ENCODE results near the gene TNFSF13B. TPM values are rescaled to one million over a fixed set of nuclear protein-coding genes. Genes with fewer than 3 reads are reported as not detected.
"Not testable (repeated sequence)": the region's sequence is repeated elsewhere in the genome, so short reads cannot be mapped to it uniquely, and the experiment has no call there.

TNFSF13B gene
- total RNA-seq, 5 donors from 2014 or later (not counting 1 experiment from before 2014, with no cell fraction given) = 1.8 to 18.3 (median 4.2) TPM

DNA sequence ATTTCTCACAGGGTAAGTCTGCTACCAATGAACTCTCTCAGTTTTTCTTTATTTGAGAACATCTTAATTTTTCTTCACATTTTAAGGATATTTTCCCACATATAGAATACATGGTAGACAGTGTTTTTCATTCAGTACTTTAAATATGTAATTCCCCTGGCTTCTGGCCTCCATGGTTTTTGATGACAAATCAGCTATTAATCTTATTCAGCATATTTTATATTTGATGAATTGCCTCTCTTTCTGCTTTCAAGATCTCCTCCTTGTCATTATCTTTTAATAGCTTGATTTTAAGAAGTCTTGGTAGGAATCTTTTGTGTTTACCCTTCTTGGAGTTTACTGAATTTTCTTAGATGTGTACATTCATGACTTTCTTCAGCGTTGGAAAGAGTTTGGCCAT, 27.6 kb downstream of the TNFSF13B start:
- H3K9me3 ChIP-seq = no peaks in the 10 kb centered on the region
- DNase-seq (no peak), ATAC-seq (replicated peaks in 1 of 4) (no peak)
- no CpG with 5 or more reads among the region's 1 CpG for WGBS (ENCODE audit: insufficient coverage)
- Mint-ChIP-seq H3K27me3 (no peaks in the 10 kb centered on the region), H3K4me1 (no peaks in the 10 kb centered on the region), H3K4me3 (no peak overlapping the region), H3K9me3 (peaks cover 0 to 12% (median 0%) of the 10 kb centered on the region in 3 donors), H3K27ac (no peak overlapping the region), H3K36me3 (peaks cover 31% of the 10 kb centered on the region)
- H3K27ac ChIP-seq (ENCODE audit: low read length) = no peak overlapping the region
- no peaks in the 10 kb centered on the region for H3K36me3 ChIP-seq (ENCODE audit: control insufficient read depth in 2 of 2, extremely low read depth in 1 of 2, insufficient read depth in 1 of 2, low read length in 1 of 2)
- H3K27me3 ChIP-seq (replicated peaks in 1 of 2; ENCODE audit: control insufficient read depth in 2 of 2, extremely low read depth in 1 of 2, insufficient read depth in 2 of 2, low read length in 1 of 2) = no peaks in the 10 kb centered on the region
- ChIA-PET POLR2A (no interaction called here), CTCF (no interaction called here)
- no peaks in the 10 kb centered on the region for H3K4me1 ChIP-seq (ENCODE audit: control insufficient read depth in 1 of 2, extremely low read depth in 1 of 2, insufficient read depth in 2 of 2, low read length in 2 of 2)
- H3K4me3 ChIP-seq (ENCODE audit: control insufficient read depth in 1 of 2, extremely low read depth in 1 of 2, low read length in 1 of 2) = no peak overlapping the region

DNA sequence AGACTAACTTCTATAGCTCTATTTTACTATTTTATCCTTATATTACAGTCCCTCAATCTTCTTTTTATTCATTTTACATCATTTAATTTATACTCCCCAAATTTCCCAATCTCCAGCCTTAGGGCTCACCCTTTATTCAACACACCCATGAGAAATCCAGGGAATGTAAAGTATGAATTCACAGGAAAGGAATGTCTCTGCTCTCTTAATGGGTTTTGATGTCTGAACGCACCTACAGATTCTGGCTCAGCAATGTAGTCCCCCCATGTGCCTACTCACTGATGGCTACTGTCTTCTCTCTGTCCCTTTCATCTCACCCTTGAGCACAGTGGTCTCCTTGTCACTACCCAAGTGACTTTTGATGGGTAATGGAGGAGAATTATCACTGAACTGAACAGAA, 32.8 kb downstream of the TNFSF13B start:
- DNase-seq (no peak), ATAC-seq (replicated peaks in 1 of 4) (no peak)
- no peak overlapping the region for H3K27ac Mint-ChIP-seq
- H3K36me3 Mint-ChIP-seq = peaks cover 35% of the 10 kb centered on the region
- WGBS (ENCODE audit: insufficient coverage) = no CpG with 5 or more reads among the region's 1 CpG
- POLR2A ChIA-PET = interaction anchor here in 1 of 2 donors (0.7 kb wide), 1 partner anchor 614 kb away, joined by 4 read pairs; no protein-coding TSS in a partner anchor
- H3K4me3 Mint-ChIP-seq = no peak overlapping the region
- Histone ChIP-seq H3K4me3 (ENCODE audit: control insufficient read depth in 1 of 2, extremely low read depth in 1 of 2, low read length in 1 of 2) (no peak overlapping the region), H3K36me3 (ENCODE audit: control insufficient read depth in 2 of 2, extremely low read depth in 1 of 2, insufficient read depth in 1 of 2, low read length in 1 of 2) (no peaks in the 10 kb centered on the region), H3K27me3 (replicated peaks in 1 of 2; ENCODE audit: control insufficient read depth in 2 of 2, extremely low read depth in 1 of 2, insufficient read depth in 2 of 2, low read length in 1 of 2) (no peaks in the 10 kb centered on the region), H3K4me1 (ENCODE audit: control insufficient read depth in 1 of 2, extremely low read depth in 1 of 2, insufficient read depth in 2 of 2, low read length in 2 of 2) (peaks cover 0 to 10% of the 10 kb centered on the region in 2 experiments), H3K9me3 (no peaks in the 10 kb centered on the region), H3K27ac (ENCODE audit: low read length) (no peak overlapping the region)
- CTCF ChIA-PET = interaction anchor here in 1 of 2 donors (0.9 kb wide), 1 partner anchor 30 kb away, joined by 3 read pairs; no protein-coding TSS in a partner anchor
- H3K9me3 Mint-ChIP-seq = peaks cover 0 to 10% (median 0%) of the 10 kb centered on the region in 3 donors
- no peaks in the 10 kb centered on the region for H3K27me3 Mint-ChIP-seq
- H3K4me1 Mint-ChIP-seq = peaks cover 14 to 20% (median 17%) of the 10 kb centered on the region in 3 donors

DNA sequence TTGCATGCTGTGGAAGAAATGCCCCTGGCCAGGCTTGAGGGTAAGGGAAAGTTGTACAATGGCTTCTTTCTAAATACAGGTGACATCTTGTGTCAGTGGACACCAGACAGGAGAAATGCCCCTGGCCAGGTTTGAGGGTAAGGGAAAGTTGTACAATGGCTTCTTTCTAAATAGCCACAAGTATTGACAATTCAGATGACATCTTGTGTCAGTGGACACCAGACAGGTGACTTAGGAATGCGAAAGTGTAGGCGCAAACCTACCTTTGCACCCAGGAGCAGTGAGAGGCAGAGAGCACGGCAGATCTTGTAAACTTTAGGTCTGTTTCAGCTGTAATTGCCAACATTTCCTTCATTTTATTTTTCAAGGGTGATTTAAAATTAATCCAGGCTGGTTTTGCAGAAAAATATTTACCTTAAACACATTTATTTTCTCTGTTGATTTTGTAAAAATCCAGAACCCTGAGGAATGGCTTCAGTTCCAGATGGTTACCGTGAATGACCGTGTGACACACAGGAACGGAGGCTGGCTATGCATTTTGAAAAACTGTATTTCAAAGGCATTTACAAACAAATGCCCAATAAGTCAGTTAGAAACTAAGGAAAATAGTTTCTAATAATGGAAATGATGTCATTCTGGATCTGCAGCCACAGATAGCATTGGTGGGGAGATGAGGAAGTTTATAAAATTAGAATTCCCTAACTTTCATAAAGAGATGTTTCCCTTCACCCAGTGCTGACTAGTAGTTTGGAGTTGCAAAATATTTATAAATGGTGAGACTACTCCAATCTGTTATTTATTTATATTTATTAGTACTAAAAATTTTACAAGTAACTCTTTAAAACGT, 34.9 kb downstream of the TNFSF13B start:
- peaks cover 0 to 13% of the 10 kb centered on the region in 2 experiments for H3K4me1 ChIP-seq (ENCODE audit: control insufficient read depth in 1 of 2, extremely low read depth in 1 of 2, insufficient read depth in 2 of 2, low read length in 2 of 2)
- ChIA-PET CTCF (no interaction called here), POLR2A (no interaction called here)
- DNase-seq = no peak
- H3K27me3 ChIP-seq (replicated peaks in 1 of 2; ENCODE audit: control insufficient read depth in 2 of 2, extremely low read depth in 1 of 2, insufficient read depth in 2 of 2, low read length in 1 of 2) = no peaks in the 10 kb centered on the region
- no CpG with 5 or more reads among the region's 7 CpGs for WGBS (ENCODE audit: insufficient coverage)
- ATAC-seq (replicated peaks in 1 of 4) = no peak
- no peak overlapping the region for H3K4me3 ChIP-seq (ENCODE audit: control insufficient read depth in 1 of 2, extremely low read depth in 1 of 2, low read length in 1 of 2)
- H3K36me3 Mint-ChIP-seq = peaks cover 27% of the 10 kb centered on the region
- no peak overlapping the region for H3K4me3 Mint-ChIP-seq
- no peaks in the 10 kb centered on the region for H3K36me3 ChIP-seq (ENCODE audit: control insufficient read depth in 2 of 2, extremely low read depth in 1 of 2, insufficient read depth in 1 of 2, low read length in 1 of 2)
- no peaks in the 10 kb centered on the region for H3K27me3 Mint-ChIP-seq
- H3K27ac ChIP-seq (ENCODE audit: low read length) = no peak overlapping the region
- no peak overlapping the region for H3K27ac Mint-ChIP-seq
- peaks cover 14 to 27% (median 23%) of the 10 kb centered on the region in 3 donors for H3K4me1 Mint-ChIP-seq
- H3K9me3 ChIP-seq = peaks cover 2% of the 10 kb centered on the region
- peaks cover 4 to 7% (median 5%) of the 10 kb centered on the region in 3 donors for H3K9me3 Mint-ChIP-seq

DNA sequence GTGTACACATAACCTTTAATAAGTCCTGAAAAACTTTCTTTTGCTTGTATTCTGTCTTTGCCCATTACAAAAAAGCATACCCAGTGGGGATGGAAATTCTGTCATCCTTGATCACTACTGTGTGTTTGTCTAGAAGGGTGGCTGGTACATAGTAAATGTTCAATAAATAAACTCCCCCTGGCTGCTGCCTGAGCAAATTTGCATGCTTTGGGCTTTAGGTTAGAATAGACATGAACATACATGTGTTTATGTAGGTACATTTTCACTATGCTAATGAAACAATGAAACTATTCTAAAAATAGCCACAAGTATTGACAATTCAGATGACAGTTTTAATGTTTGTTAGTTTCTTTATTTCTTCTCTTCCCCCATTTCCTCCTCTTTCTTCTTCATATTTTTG, 36.1 kb downstream of the TNFSF13B start:
- Mint-ChIP-seq H3K36me3 (peaks cover 27% of the 10 kb centered on the region), H3K4me3 (no peak overlapping the region), H3K4me1 (peaks cover 14 to 27% (median 23%) of the 10 kb centered on the region in 3 donors), H3K27ac (peak overlapping the region; percentile 19 to 71), H3K9me3 (peaks cover 4 to 9% (median 5%) of the 10 kb centered on the region in 3 donors), H3K27me3 (no peaks in the 10 kb centered on the region)
- Histone ChIP-seq H3K36me3 (ENCODE audit: control insufficient read depth in 2 of 2, extremely low read depth in 1 of 2, insufficient read depth in 1 of 2, low read length in 1 of 2) (no peaks in the 10 kb centered on the region), H3K4me1 (ENCODE audit: control insufficient read depth in 1 of 2, extremely low read depth in 1 of 2, insufficient read depth in 2 of 2, low read length in 2 of 2) (peaks cover 0 to 13% of the 10 kb centered on the region in 2 experiments), H3K9me3 (peaks cover 2% of the 10 kb centered on the region), H3K4me3 (ENCODE audit: control insufficient read depth in 1 of 2, extremely low read depth in 1 of 2, low read length in 1 of 2) (no peak overlapping the region), H3K27me3 (replicated peaks in 1 of 2; ENCODE audit: control insufficient read depth in 2 of 2, extremely low read depth in 1 of 2, insufficient read depth in 2 of 2, low read length in 1 of 2) (no peaks in the 10 kb centered on the region), H3K27ac (ENCODE audit: low read length) (peak overlapping the region; percentile 1)
- POLR2A ChIA-PET = interaction anchor here in 1 of 2 donors (0.6 kb wide), 1 partner anchor 1525 kb away, joined by 3 read pairs; no protein-coding TSS in a partner anchor
- DNase-seq (no peak), ATAC-seq (replicated peaks in 1 of 4) (no peak)
- CTCF ChIA-PET = no interaction called here

DNA sequence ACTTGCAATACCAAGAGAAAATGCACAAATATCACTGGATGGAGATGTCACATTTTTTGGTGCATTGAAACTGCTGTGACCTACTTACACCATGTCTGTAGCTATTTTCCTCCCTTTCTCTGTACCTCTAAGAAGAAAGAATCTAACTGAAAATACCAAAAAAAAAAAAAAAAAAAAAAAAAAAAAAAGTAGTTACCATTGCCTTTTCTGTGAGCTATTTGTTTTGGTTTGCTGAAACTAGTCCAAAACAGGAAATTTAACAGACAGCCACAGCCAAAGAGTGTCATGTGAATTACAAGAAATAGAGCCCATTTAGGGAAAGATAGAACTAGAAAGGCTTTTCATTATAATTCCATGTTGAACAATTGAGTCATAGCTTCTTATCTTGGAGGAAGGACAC, 37.3 kb downstream of the TNFSF13B start:
- H3K4me1 ChIP-seq (ENCODE audit: control insufficient read depth in 1 of 2, extremely low read depth in 1 of 2, insufficient read depth in 2 of 2, low read length in 2 of 2) = peaks cover 0 to 13% of the 10 kb centered on the region in 2 experiments
- H3K27me3 Mint-ChIP-seq = no peaks in the 10 kb centered on the region
- H3K9me3 Mint-ChIP-seq = peaks cover 4 to 9% (median 9%) of the 10 kb centered on the region in 3 donors
- H3K27ac Mint-ChIP-seq = peak overlapping the region; percentile 77 to 82
- H3K4me3 ChIP-seq (ENCODE audit: control insufficient read depth in 1 of 2, extremely low read depth in 1 of 2, low read length in 1 of 2) = no peak overlapping the region
- peak in 1 of 35 experiments; percentile 16 for DNase-seq
- no peak overlapping the region for H3K4me3 Mint-ChIP-seq
- H3K9me3 ChIP-seq = peaks cover 2% of the 10 kb centered on the region
- H3K27me3 ChIP-seq (replicated peaks in 1 of 2; ENCODE audit: control insufficient read depth in 2 of 2, extremely low read depth in 1 of 2, insufficient read depth in 2 of 2, low read length in 1 of 2) = no peaks in the 10 kb centered on the region
- POLR2A ChIA-PET = interaction anchor here in 1 of 2 donors (0.6 kb wide), 1 partner anchor 20 kb away, joined by 8 read pairs; no protein-coding TSS in a partner anchor
- peaks cover 14 to 27% (median 23%) of the 10 kb centered on the region in 3 donors for H3K4me1 Mint-ChIP-seq
- peaks cover 21% of the 10 kb centered on the region for H3K36me3 Mint-ChIP-seq
- CTCF ChIA-PET = interaction anchor here in 1 of 2 donors (0.5 to 1.0 kb wide), 5 partner anchors 34 to 609 kb away, joined by 3 to 4 read pairs (median 3); no protein-coding TSS in a partner anchor
- H3K27ac ChIP-seq (ENCODE audit: low read length) = peak overlapping the region; percentile 47
- peak; percentile 54 to 71 (median 64) for ATAC-seq (replicated peaks in 1 of 4)
- no peaks in the 10 kb centered on the region for H3K36me3 ChIP-seq (ENCODE audit: control insufficient read depth in 2 of 2, extremely low read depth in 1 of 2, insufficient read depth in 1 of 2, low read length in 1 of 2)

DNA sequence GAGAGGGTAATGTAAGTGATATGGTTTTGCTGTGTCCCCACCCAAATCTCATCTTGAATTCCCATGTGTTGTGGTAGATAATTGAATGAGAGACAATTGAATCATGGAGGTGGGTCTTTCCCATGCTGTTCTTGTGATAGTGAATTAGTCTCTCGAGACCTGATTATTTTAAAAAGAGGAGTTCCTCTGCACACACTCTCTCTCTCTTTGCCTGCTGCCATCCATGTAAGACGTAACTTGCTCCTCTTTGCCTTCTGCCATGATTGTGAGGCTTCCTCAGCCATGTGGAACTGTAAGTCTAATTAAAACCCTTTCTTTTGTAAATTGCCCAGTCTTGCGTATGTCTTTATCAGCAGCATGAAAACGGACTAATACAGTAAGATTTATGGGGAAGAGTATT, 42.1 kb downstream of the TNFSF13B start:
- 94% methylated on average over 3 of the region's 4 CpGs for WGBS (ENCODE audit: insufficient coverage)
- CTCF ChIA-PET; H3K27ac ChIP-seq (ENCODE audit: low read length); H3K27me3 Mint-ChIP-seq; H3K4me1 ChIP-seq (ENCODE audit: control insufficient read depth in 1 of 2, extremely low read depth in 1 of 2, insufficient read depth in 2 of 2, low read length in 2 of 2); H3K36me3 Mint-ChIP-seq; H3K4me3 Mint-ChIP-seq; H3K36me3 ChIP-seq (ENCODE audit: control insufficient read depth in 2 of 2, extremely low read depth in 1 of 2, insufficient read depth in 1 of 2, low read length in 1 of 2); H3K9me3 ChIP-seq; POLR2A ChIA-PET; DNase-seq; H3K4me3 ChIP-seq (ENCODE audit: control insufficient read depth in 1 of 2, extremely low read depth in 1 of 2, low read length in 1 of 2); H3K27me3 ChIP-seq (replicated peaks in 1 of 2; ENCODE audit: control insufficient read depth in 2 of 2, extremely low read depth in 1 of 2, insufficient read depth in 2 of 2, low read length in 1 of 2); ATAC-seq (replicated peaks in 1 of 4): not testable (repeated sequence)
- peak overlapping the region in 1 of 2 donors; percentile 40 for H3K27ac Mint-ChIP-seq
- peaks cover 4 to 10% (median 9%) of the 10 kb centered on the region in 3 donors for H3K9me3 Mint-ChIP-seq
- peaks cover 7 to 19% (median 11%) of the 10 kb centered on the region in 3 donors for H3K4me1 Mint-ChIP-seq
